Left kidney (tissue), 2 donors: ENCODE results near the gene NPEPPS. TPM values are rescaled to one million over a fixed set of nuclear protein-coding genes. Genes with fewer than 3 reads are reported as not detected.

ENCODE experiments used
- DNase-seq: peaks from one replicate; pipeline ENCODE4 v3.0.0-alpha.2; 2013
- polyA plus RNA-seq: library from polyadenylated mRNA; unstranded; fragments of 120-200 nt; gene quantifications from one replicate; pipeline ENCODE4 v1.2.1, GENCODE V29; 2013; ENCODE audit not compliant: insufficient read length

The NPEPPS gene
- polyA plus RNA-seq, 1 donor = 238 TPM

GRCh38 chr17:47628014-47628566, 97.2 kb downstream of the NPEPPS start:
- DNase-seq = no peak

- DNase-seq = no peak
Observed at GRCh38 chr17:47629826-47630225, 98.9 kb downstream of the NPEPPS start.

GRCh38 chr17:47630614-47631013, 99.7 kb downstream of the NPEPPS start:
- DNase-seq = no peak

- DNase-seq = no peak
Observed at GRCh38 chr17:47632991-47633390, 102.1 kb downstream of the NPEPPS start.

GRCh38 chr17:47633996-47634395, 103.1 kb downstream of the NPEPPS start:
- no peak for DNase-seq

GRCh38 chr17:47634870-47635269, 104.0 kb downstream of the NPEPPS start:
- DNase-seq = no peak

GRCh38 chr17:47635734-47636133, 104.8 kb downstream of the NPEPPS start:
- no peak for DNase-seq

GRCh38 chr17:47636273-47637030, 105.5 kb downstream of the NPEPPS start:
- no peak for DNase-seq

- no peak for DNase-seq
Observed at GRCh38 chr17:47638903-47639302, 108.0 kb downstream of the NPEPPS start.

- no peak for DNase-seq
Observed at GRCh38 chr17:47640076-47640475, 109.2 kb downstream of the NPEPPS start.

GRCh38 chr17:47641202-47641601, 110.3 kb downstream of the NPEPPS start:
- no peak for DNase-seq

GRCh38 chr17:47643116-47643515, 112.2 kb downstream of the NPEPPS start:
- no peak for DNase-seq

- no peak for DNase-seq
Observed at GRCh38 chr17:47644324-47644723, 113.4 kb downstream of the NPEPPS start.

GRCh38 chr17:47649153-47649971, 118.5 kb downstream of the NPEPPS start, which contains the start of gene KPNB1:
Gene KPNB1 (plus strand): TSS chr17:47649919. CDS start chr17:47650245, 326 bp downstream.
- DNase-seq = peak; percentile 99

GRCh38 chr17:47649972-47650524, 119.1 kb downstream of the NPEPPS start:
- no peak for DNase-seq

GRCh38 chr17:47650525-47651522, 119.9 kb downstream of the NPEPPS start:
- peak; percentile 90 for DNase-seq

- DNase-seq = no peak
Observed at GRCh38 chr17:47651704-47652103, 120.8 kb downstream of the NPEPPS start.

- no peak for DNase-seq
Observed at GRCh38 chr17:47652570-47652969, 121.7 kb downstream of the NPEPPS start.

- no peak for DNase-seq
Observed at GRCh38 chr17:47653442-47653841, 122.5 kb downstream of the NPEPPS start.

- DNase-seq = no peak
Observed at GRCh38 chr17:47654991-47655390, 124.1 kb downstream of the NPEPPS start.

GRCh38 chr17:47660064-47660492, 129.2 kb downstream of the NPEPPS start:
- no peak for DNase-seq
